Lung (tissue), 12 donors: ENCODE results near the gene CDC5L. TPM values are rescaled to one million over a fixed set of nuclear protein-coding genes. Genes with fewer than 3 reads are reported as not detected.

ENCODE experiments used
- ATAC-seq: fragments of 200-7000 bp; cut with Tn5 transposase; one replicate; pipeline ENCODE4 v1.9.1; 2020; ENCODE audit warnings: moderate number of reproducible peaks; ENCODE audit not compliant: insufficient read depth, low FRiP score
- DNase-seq, 3 donors: peaks; one replicate each; pipeline ENCODE4 v3.0.0-alpha.2; 2013 to 2017
- H3K27ac ChIP-seq, 2 donors: one replicate each; pipeline ENCODE4 v1.5.1; 2013; ENCODE audit warnings: mild to moderate bottlenecking in 2 of 2, moderate library complexity in 2 of 2, control low read depth in 1 of 2, inconsistent platforms in 1 of 2, low read depth in 1 of 2, low read length in 1 of 2
- H3K27me3 ChIP-seq, 3 donors: one replicate each; pipeline ENCODE4 v1.5.1; 2013; ENCODE audit warnings: low read length in 2 of 3; ENCODE audit not compliant: control insufficient read depth in 3 of 3, insufficient read depth in 3 of 3
- H3K36me3 ChIP-seq, 4 donors: one replicate each; pipeline ENCODE4 v1.5.1; 2013; ENCODE audit warnings: low read length in 4 of 4, mild to moderate bottlenecking in 1 of 4, moderate library complexity in 1 of 4; ENCODE audit not compliant: control insufficient read depth in 4 of 4, insufficient read depth in 4 of 4
- H3K4me1 ChIP-seq, 5 donors: one replicate each; pipeline ENCODE4 v1.5.1; 2013; ENCODE audit warnings: low read length in 5 of 5, mild to moderate bottlenecking in 2 of 5, moderate library complexity in 1 of 5; ENCODE audit not compliant: control insufficient read depth in 5 of 5, insufficient read depth in 5 of 5
- H3K4me3 ChIP-seq: one replicate; pipeline ENCODE4 v1.5.1; 2013; ENCODE audit warnings: mild to moderate bottlenecking, control low read depth, moderate library complexity
- H3K9ac ChIP-seq, 2 donors: one replicate each; pipeline ENCODE4 v1.5.1; 2013; ENCODE audit warnings: low read length in 2 of 2, control low read depth in 1 of 2; ENCODE audit not compliant: insufficient read depth in 1 of 2
- H3K9me3 ChIP-seq, 4 donors: one replicate each; pipeline ENCODE4 v1.5.1; 2013; ENCODE audit warnings: low read length in 3 of 4, mild to moderate bottlenecking in 1 of 4, moderate library complexity in 1 of 4; ENCODE audit not compliant: control insufficient read depth in 4 of 4, insufficient read depth in 3 of 4
- WGBS, 2 donors: extraction: QIAGEN DNeasy Blood & Tissue Kit; methylation state at CpG; one replicate each; pipeline ENCODE4 v1.1.7; 2013; 5-methylcytosine and 5-hydroxymethylcytosine counted together
- polyA plus RNA-seq, 2 donors: library from polyadenylated mRNA; stranded (reverse); fragments of 200-250 nt; gene quantifications; one replicate each; pipeline ENCODE4 v1.2.1, GENCODE V29; 2013
- total RNA-seq, 2 donors: library from RNA; depleted of rRNA in 1 of 2; stranded (reverse); fragments of >200 nt in 1 of 2; gene quantifications; one replicate each; pipeline ENCODE4 v1.2.1, GENCODE V29; 2014 to 2021
- TF ChIP-seq, protein P1 (sequence below): IDR thresholded peaks from 2 replicates; pipeline ENCODE4 v1.5.1; 2012; ENCODE audit warnings: mild to moderate bottlenecking; ENCODE audit errors: control extremely low read depth, extremely low read depth
- donor health status: control.
- donor health status: control.
- donor health status: Bipolar disorder and iron deficiency.
- donor health status: healthy.
- donor health status: DM: yes; HTN: yes; CAD: no.

The CDC5L gene
- total and polyA plus RNA-seq, 4 donors = 5.1 to 26.8 (median 11.3) TPM

- TF ChIP-seq, protein P1, sequence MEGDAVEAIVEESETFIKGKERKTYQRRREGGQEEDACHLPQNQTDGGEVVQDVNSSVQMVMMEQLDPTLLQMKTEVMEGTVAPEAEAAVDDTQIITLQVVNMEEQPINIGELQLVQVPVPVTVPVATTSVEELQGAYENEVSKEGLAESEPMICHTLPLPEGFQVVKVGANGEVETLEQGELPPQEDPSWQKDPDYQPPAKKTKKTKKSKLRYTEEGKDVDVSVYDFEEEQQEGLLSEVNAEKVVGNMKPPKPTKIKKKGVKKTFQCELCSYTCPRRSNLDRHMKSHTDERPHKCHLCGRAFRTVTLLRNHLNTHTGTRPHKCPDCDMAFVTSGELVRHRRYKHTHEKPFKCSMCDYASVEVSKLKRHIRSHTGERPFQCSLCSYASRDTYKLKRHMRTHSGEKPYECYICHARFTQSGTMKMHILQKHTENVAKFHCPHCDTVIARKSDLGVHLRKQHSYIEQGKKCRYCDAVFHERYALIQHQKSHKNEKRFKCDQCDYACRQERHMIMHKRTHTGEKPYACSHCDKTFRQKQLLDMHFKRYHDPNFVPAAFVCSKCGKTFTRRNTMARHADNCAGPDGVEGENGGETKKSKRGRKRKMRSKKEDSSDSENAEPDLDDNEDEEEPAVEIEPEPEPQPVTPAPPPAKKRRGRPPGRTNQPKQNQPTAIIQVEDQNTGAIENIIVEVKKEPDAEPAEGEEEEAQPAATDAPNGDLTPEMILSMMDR = no peak
- 63 to 70% methylated on average over 6 of the region's 6 CpGs for WGBS, 2 donors
- Histone ChIP-seq H3K36me3 (no peaks in the 10 kb centered on the region), H3K27ac (peak overlapping the region in 1 of 2 donors; percentile 9), H3K9ac (no peak overlapping the region), H3K4me1 (peaks cover 0 to 10% (median 4%) of the 10 kb centered on the region in 5 donors), H3K4me3 (no peak overlapping the region), H3K27me3 (peaks cover 0 to 2% (median 0%) of the 10 kb centered on the region in 3 donors), H3K9me3 (no peaks in the 10 kb centered on the region)
- ATAC-seq (peak; percentile 88), DNase-seq (peak; percentile 46 to 92 (median 82))
These were observed 102.6 kb downstream of the CDC5L start for GRCh38 chr6:44489910-44490604.

- Histone ChIP-seq H3K9ac (no peak overlapping the region), H3K4me1 (peaks cover 0 to 10% (median 4%) of the 10 kb centered on the region in 5 donors), H3K9me3 (no peaks in the 10 kb centered on the region), H3K27ac (no peak overlapping the region), H3K27me3 (peaks cover 0 to 2% (median 0%) of the 10 kb centered on the region in 3 donors), H3K36me3 (no peaks in the 10 kb centered on the region), H3K4me3 (no peak overlapping the region)
- TF ChIP-seq, protein P1 = no peak
- DNase-seq = no peak
- WGBS, 2 donors = 83 to 90% methylated on average over 5 of the region's 5 CpGs
- no peak for ATAC-seq
These were observed 105.6 kb downstream of the CDC5L start for GRCh38 chr6:44493132-44493531.

GRCh38 chr6:44493593-44493992 lies 106.1 kb downstream of the CDC5L start:
- H3K27me3 ChIP-seq = peaks cover 0 to 2% (median 0%) of the 10 kb centered on the region in 3 donors
- DNase-seq = no peak
- no peaks in the 10 kb centered on the region for H3K9me3 ChIP-seq
- WGBS, 2 donors = 85 to 89% methylated on average over 6 of the region's 6 CpGs
- no peaks in the 10 kb centered on the region for H3K36me3 ChIP-seq
- H3K9ac ChIP-seq = no peak overlapping the region
- no peak overlapping the region for H3K4me3 ChIP-seq
- TF ChIP-seq, protein P1 = no peak
- H3K4me1 ChIP-seq = peaks cover 0 to 10% (median 4%) of the 10 kb centered on the region in 5 donors
- no peak for ATAC-seq
- H3K27ac ChIP-seq = no peak overlapping the region
